ENCODE measurements around the gene ANKRD11. TPM values are rescaled to one million over a fixed set of nuclear protein-coding genes. Genes with fewer than 3 reads are reported as not detected.
A peak's percentile ranks its signal among the peaks of the same experiment; 100 is the strongest.

The ANKRD11 gene
- total RNA-seq, 1 donor from 2014 or later: 178 TPM

- Mint-ChIP-seq H3K36me3 (ENCODE audit: insufficient read depth) (peaks cover 19% of the 10 kb centered on the region), H3K27ac (no peak overlapping the region), H3K27me3 (no peaks in the 10 kb centered on the region), H3K4me3 (ENCODE audit: low read depth) (no peak overlapping the region), H3K9me3 (ENCODE audit: low read depth) (peaks cover 7% of the 10 kb centered on the region), H3K4me1 (ENCODE audit: low read depth) (peaks cover 6% of the 10 kb centered on the region)
- no peak for DNase-seq (ENCODE audit: low spot score, unreplicated experiment)
- no peak for TF ChIP-seq CTCF (IDR thresholded peaks at IDR 0.05; ENCODE audit: unreplicated experiment)
Measured at GRCh38 chr16:89460556-89460955, 29.8 kb downstream of the ANKRD11 start.

GRCh38 chr16:89458967-89459366 is 31.4 kb downstream of the ANKRD11 start:
- Mint-ChIP-seq H3K27me3 (no peaks in the 10 kb centered on the region), H3K27ac (peak overlapping the region; percentile 0), H3K9me3 (ENCODE audit: low read depth) (peaks cover 7% of the 10 kb centered on the region), H3K36me3 (ENCODE audit: insufficient read depth) (peaks cover 20% of the 10 kb centered on the region), H3K4me3 (ENCODE audit: low read depth) (no peak overlapping the region), H3K4me1 (ENCODE audit: low read depth) (peaks cover 3% of the 10 kb centered on the region)
- TF ChIP-seq CTCF (IDR thresholded peaks at IDR 0.05; ENCODE audit: unreplicated experiment): no peak
- DNase-seq (ENCODE audit: low spot score, unreplicated experiment): no peak

- peaks cover 7% of the 10 kb centered on the region for H3K9me3 Mint-ChIP-seq (ENCODE audit: low read depth)
- peaks cover 5% of the 10 kb centered on the region for H3K4me1 Mint-ChIP-seq (ENCODE audit: low read depth)
- no peaks in the 10 kb centered on the region for H3K27me3 Mint-ChIP-seq
- H3K4me3 Mint-ChIP-seq (ENCODE audit: low read depth): no peak overlapping the region
- H3K36me3 Mint-ChIP-seq (ENCODE audit: insufficient read depth): peaks cover 20% of the 10 kb centered on the region
- TF ChIP-seq CTCF (IDR thresholded peaks at IDR 0.05; ENCODE audit: unreplicated experiment): no peak
- no peak for DNase-seq (ENCODE audit: low spot score, unreplicated experiment)
- H3K27ac Mint-ChIP-seq: peak overlapping the region; percentile 33
Measured at GRCh38 chr16:89458551-89458950, 31.8 kb downstream of the ANKRD11 start.

GRCh38 chr16:89456419-89456959 is 33.9 kb downstream of the ANKRD11 start:
- peaks cover 18% of the 10 kb centered on the region for H3K36me3 Mint-ChIP-seq (ENCODE audit: insufficient read depth)
- peak overlapping the region; percentile 54 for H3K27ac Mint-ChIP-seq
- no peak for DNase-seq (ENCODE audit: low spot score, unreplicated experiment)
- TF ChIP-seq CTCF (IDR thresholded peaks at IDR 0.05; ENCODE audit: unreplicated experiment): no peak
- peaks cover 7% of the 10 kb centered on the region for H3K4me1 Mint-ChIP-seq (ENCODE audit: low read depth)
- H3K9me3 Mint-ChIP-seq (ENCODE audit: low read depth): peaks cover 7% of the 10 kb centered on the region
- no peak overlapping the region for H3K4me3 Mint-ChIP-seq (ENCODE audit: low read depth)
- H3K27me3 Mint-ChIP-seq: no peaks in the 10 kb centered on the region

- no peaks in the 10 kb centered on the region for H3K27me3 Mint-ChIP-seq
- peaks cover 3% of the 10 kb centered on the region for H3K9me3 Mint-ChIP-seq (ENCODE audit: low read depth)
- peaks cover 10% of the 10 kb centered on the region for H3K4me1 Mint-ChIP-seq (ENCODE audit: low read depth)
- H3K36me3 Mint-ChIP-seq (ENCODE audit: insufficient read depth): peaks cover 14% of the 10 kb centered on the region
- no peak for TF ChIP-seq CTCF (IDR thresholded peaks at IDR 0.05; ENCODE audit: unreplicated experiment)
- H3K4me3 Mint-ChIP-seq (ENCODE audit: low read depth): no peak overlapping the region
- no peak overlapping the region for H3K27ac Mint-ChIP-seq
- no peak for DNase-seq (ENCODE audit: low spot score, unreplicated experiment)
Measured at GRCh38 chr16:89455692-89456091, 34.7 kb downstream of the ANKRD11 start.

All from progenitor cell of endocrine pancreas (in vitro differentiated cells).